Esophagus muscularis mucosa (tissue), 3 donors: Measurements from ENCODE around the gene NPAT.

ENCODE experiments used
- CTCF ChIP-seq, 3 experiments: fragments of 200-600 bp in 2 of 3; fragments of 450-650 bp in 1 of 3; sonication (generic) in 2 of 3; IDR thresholded peaks; one replicate each; pipeline ENCODE4 v1.5.1; 2017 to 2019; ENCODE audit warnings: antibody characterized with exemption in 3 of 3, mild to moderate bottlenecking in 2 of 3, moderate library complexity in 1 of 3
- POLR2A ChIP-seq: fragments of 450-650 bp; IDR thresholded peaks from one replicate; pipeline ENCODE4 v1.6.1; 2017; ENCODE audit warnings: antibody characterized with exemption, moderate library complexity, mild to moderate bottlenecking, low read depth

GRCh38 chr11:108144615-108145014 is 77.8 kb downstream of the NPAT start:
- TF ChIP-seq CTCF (IDR thresholded peaks at IDR 0.05) (no peak), POLR2A (no peak)
